SK-N-DZ (cell line): Measurements from ENCODE around the gene ALK.

Source experiments
- DNase-seq: peaks from one replicate; pipeline ENCODE4 v3.0.0-alpha.2; 2015; ENCODE audit warnings: low spot score

Gene ALK

DNA sequence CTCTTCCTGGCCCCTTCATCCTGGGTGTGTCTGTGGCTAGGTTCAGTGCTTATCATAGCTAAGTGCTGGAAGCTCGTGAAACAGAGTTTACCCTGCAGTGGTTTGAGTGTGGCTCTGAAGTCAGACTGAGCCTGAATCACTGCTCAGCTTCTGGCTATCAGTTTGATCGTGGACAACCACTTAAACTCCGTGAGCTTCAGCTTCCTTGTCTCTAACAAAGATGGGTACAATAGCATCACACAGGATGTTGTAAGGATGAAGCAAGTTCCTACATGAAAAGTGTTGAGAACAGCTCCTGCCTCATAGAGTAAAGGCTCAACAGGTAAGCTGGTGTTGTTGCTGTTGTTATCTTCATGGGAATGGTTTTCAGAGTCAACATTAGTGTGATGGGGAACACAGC lies 595.8 kb downstream of the ALK start:
- no peak for DNase-seq

DNA sequence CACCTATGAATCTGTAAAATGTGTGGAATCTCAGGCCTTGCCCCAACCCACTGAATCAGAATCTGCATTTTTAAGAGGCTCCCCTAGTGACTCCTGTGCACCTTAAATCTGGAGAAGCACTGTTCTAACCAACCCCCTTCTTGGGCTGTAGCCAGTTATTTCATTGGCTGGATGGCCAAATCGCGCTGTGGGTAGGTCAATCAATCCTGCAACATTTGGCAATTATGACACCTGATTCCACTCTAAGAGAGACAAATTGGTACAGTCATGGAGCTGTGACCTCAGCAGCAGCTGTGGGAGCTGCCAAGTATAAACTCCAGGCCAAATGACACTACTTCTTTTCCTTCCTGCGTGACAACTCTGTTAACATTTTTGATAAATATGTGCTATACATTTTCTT lies 597.4 kb downstream of the ALK start:
- no peak for DNase-seq

DNA sequence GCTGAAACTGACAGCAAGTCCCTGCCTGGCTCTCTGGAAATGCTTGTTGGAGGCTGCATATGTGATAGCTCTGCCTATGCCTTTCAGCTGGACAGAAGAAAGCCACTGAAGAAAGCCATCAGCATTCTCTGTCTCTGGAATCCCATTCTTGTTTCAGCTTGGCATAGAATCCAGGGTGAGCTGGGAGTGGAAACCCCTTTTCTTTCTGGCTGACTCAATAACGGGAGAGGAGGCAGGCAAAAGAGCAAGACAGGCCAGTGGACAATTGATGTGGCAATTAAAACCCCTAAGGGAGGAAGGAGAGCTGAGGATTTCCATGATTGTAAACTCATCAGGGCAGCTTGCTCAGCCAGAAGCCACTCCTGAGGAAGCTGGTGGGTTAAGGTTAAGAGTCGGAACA lies 598.1 kb downstream of the ALK start:
- DNase-seq = no peak

DNA sequence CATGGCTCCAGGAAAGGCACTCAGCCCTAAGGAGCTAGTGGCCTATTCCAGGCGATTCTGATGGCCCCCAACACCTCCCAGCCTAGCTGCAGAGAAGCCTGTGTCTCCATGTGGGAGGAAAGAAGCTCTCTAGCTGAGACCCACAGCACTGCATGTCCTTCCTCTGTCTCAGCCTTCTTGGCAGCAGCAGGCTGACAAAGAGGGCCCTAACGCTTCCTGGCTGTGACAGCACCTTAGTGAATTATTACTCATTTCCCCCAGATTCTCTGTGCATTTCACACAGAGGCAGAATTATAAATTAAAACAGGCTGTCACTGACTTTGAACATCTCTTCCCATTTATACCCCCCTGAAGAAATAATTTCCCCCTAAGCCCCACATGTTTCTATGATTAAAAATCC lies 599.4 kb downstream of the ALK start:
- DNase-seq = no peak

DNA sequence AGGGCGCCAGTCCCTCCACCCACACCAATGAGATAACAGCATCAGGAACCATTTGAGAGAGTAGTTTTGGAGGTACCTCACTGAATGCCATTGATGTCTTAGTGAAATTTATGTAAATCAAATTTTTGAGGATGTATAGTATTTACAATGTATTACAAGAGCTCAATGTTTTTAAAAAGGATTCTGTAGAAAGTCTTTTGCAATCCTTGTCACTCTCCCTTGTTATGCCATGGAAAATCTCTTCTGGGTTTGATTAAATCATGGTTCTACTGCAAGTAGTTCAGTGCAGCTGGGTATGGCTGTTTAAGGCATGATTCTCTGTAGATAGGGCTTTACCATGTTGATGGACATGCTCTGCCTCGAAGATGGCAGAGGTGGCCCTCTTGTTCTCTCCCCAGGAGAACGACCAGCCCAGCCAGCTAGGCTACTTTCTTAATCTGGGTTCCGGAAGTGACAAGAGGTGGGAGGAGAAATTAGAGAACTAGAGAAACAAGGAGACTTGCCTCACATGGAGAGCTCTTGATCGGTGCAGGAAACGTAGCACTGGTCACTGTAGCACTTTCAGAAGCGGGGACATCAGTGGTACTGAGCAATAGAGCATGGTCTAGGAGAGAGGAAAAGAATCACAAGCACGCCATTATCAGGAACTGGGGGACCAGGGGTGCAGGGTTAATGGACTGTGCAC lies 603.4 kb downstream of the ALK start:
- no peak for DNase-seq

GRCh38 chr2:29317077-29317517 lies 604.3 kb downstream of the ALK start:
- DNase-seq = no peak

DNA sequence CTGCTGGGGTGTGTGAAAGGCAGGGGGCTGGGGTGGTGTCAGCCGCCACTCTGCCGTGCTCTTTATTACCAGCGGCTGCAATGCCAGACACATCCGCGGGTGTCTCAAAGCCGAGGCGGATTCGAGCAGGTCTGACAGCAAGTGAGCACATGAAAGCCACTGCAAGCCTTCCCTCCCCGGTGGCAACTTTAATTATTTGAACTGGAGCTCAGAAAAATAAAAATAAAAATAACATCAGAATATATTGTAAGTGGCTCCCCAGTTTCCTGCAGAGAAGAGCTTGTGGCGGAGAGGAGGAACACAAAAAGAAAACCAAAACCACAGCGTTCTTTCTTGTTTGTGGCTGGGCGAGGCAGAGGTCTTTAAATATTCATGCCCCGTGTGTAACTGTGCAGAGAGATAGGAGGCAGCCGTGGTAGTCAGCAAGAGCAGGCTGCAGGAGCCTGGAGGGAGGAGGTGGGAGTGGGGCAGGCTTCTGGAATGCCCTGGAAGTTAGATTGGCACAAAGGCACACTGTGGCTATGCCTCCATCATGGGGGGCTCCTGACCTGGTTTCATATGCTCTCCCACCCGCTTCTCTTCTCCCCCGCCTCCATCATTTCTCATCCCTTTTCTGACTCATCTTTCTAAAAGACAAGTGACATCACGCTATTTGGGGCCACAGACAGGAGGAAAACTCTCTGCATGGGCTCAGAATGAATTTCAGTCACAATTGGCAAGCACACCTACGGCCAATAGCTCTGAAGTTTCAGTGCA lies 606.4 kb downstream of the ALK start:
- DNase-seq = peak; percentile 52

DNA sequence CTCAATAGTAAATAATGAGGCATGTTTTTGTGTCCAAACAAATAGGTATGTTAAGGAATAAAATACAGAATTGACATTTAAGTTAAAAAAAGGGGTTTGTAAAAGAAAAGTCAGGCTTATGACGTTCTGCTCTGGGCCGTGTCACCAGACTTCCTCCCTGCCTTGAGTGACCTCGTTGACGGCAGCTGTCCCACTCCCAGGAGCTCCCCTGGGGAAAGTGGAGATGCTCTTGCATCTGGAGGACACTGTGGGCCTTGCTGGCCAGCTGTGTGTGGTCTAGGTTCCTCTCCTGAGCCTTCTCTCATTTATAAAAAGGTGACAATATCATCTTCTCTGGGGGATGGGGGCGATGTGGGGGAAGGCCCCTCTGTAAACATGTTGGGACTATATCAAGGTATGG lies 609.9 kb downstream of the ALK start:
- no peak for DNase-seq

DNA sequence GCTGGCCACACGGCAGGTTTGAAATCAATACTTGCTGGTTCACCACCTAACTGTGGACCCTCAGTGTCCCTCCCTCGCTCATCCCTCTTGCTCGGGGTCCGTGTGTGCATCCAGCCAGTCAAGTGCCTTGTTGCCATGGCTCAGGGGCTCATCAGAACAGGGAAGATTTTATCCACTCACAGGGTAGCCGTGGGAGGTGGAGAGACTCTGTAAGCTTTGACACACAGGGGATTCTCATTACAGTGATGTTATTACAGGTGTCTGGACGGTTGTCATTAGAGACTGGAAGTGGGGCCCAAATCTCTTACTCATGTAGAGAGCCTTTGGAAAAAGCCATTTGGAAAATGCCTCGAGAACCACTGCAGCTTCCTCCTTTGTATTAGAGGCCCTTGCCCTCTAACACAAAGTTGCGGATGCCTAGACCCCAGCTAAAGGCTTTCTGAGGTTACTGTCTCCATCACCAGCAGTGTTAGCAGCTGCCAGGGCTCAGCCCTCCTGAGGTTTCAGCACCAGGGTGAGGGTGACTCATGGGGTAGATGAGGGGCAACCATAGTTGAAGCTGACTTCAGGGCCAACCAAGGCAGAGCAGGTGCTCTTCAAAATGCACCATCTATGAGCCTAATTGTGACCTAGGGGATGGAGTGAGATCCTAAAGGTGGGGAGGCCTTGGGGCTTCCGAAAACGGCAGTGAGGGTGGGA lies 610.6 kb downstream of the ALK start:
- no peak for DNase-seq

DNA sequence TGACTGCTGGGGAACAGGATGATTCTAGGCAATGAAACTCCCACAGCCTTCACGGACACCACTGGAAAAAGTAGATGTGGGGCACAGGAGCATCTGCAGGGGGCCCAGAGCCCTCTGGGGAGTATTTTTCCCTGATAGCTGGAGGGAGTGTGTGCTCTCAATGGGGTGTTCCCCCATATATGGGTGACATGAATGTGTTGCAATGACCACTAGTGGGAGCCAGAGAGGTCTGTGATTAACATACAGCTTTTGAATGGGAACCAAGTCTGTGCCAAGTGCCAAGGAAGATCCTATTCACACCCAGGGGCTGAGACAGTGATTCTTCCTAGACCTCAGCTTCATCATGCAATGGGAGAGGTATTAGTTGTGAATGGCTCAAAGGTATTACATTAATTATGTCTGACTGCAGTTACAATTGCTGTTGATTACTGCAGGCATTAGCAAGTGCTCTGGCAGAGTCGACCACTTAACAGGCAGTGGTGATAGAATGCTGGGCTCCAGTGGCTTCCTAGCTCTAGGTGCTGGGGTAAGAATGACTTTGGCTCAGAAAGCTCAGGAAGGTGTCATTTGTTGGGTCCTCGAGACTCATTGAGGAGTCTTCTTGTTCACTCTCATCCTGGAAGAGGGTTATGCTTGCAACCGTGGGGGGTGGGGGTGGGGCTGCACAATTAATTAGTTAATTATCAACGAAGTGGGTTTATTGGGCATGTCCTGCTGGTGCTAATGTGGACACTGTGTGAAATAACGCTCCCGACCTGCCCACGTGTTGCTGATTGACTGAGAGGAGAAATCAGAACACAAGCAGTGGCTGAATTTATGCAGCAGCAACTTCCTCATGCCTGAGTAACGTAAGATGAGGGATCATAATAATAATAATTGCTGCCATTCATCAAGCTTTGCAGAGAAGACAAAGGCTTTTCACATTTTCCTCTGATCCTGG lies 612.0 kb downstream of the ALK start:
- DNase-seq = peak; percentile 85

DNA sequence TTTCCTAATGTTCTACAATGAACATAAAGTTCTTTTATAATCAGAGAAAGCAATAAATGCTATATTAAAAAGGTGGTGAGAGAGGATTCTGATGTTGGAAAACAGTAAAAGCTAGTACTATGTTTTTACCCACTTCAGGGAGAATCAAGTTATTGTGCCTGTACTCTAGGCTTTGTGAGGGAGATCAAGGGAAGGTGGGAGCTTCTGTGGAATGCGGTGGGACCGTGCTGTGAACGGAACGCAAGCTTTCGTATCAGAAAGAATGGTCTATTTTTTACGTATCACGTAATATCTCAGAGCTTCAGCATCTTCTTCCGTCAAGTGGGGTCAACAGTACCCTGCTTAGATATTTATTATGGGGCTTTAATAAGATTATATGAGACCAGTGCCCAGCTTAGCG lies 613.0 kb downstream of the ALK start:
- no peak for DNase-seq

- DNase-seq = no peak
Measured at GRCh38 chr2:29307519-29307918, 613.9 kb downstream of the ALK start.

DNA sequence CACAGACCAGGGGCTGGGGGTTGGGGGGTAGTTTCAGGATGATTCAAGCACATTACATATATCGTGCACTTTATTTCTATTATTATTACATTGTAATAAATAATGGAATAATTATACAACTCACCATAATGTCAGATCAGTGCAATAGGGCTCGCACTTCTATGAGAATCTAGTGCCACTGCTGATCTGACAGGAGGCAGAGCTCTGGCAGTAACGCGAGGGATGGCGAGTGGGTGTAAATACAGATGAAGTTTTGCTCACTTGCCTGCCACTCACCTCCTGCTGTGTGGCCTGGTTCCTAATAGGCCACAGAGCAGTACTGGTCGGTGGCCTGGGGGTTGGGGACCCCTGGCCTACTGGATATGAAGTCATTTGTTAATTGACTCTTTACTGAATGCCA lies 615.6 kb downstream of the ALK start:
- no peak for DNase-seq

DNA sequence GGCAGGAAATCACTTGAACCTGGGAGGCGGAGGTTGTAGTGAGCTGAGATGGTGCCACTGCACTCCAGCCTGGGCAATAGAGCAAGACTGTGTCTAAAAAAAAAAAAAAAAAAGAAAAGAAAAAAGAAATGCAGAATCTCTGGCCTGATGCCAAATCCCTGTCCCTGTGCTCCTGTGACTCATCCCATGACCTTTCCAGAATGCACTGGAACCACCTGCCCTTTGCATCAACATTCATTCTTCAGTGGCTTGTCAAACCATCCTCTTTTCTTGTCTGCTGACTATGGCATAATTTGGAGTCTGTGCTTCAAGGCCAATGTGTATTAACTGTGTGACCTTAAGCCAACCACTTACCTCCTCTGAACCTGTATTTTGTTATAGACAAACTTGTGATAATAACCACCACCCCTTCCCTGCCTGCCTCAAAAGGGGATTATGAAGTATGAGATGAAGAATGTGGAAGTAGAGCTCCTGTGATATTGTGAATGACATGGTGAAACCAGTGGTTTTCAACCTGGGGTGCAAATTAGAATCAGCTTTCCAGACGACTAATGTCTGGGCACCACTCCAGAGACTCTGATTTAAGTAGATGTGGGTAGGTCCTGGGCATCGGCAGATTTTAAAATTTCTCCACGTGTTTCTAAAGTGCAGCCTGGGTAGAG lies 616.9 kb downstream of the ALK start:
- DNase-seq = no peak

DNA sequence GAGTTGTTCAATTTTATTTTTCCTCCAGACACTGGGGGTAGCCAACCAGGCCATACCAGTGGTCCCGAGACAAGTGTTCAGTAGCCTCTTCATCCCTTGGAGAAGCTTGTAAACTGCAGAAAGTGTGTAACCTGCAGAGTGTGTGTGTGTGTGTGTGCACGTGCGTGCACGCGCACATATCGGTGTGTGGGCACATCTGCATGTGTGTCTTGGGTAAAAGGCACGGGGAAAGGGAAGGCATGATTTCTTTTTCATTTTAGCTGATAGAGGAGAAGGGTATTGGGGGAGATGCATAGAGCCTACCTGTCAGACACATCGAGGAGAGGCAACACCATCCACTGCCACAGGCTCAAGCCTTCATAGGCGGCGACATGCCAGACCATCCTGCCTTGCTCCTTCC lies 624.8 kb downstream of the ALK start:
- no peak for DNase-seq

- peak; percentile 28 for DNase-seq
Measured at GRCh38 chr2:29295845-29296244, 625.5 kb downstream of the ALK start.

- no peak for DNase-seq
Measured at GRCh38 chr2:29293830-29294438, 627.5 kb downstream of the ALK start.

- DNase-seq = no peak
Measured at GRCh38 chr2:29290293-29291047, 630.9 kb downstream of the ALK start.

GRCh38 chr2:29284671-29285070 lies 636.7 kb downstream of the ALK start:
- DNase-seq = no peak

GRCh38 chr2:29281916-29282247 lies 639.5 kb downstream of the ALK start:
- DNase-seq = no peak
